KMS-11 (cell line): ENCODE measurements around the gene FKBP11.

ENCODE experiments used
- H2AFZ ChIP-seq: fragments of 200-600 bp; sonication (generic); 2 replicates; pipeline ENCODE4 v1.6.1; 2016; ENCODE audit warnings: antibody characterized with exemption, mixed run types, low read depth
- H3K27ac ChIP-seq: fragments of 200-600 bp; sonication (generic); 2 replicates; pipeline ENCODE4 v1.6.1; 2016; ENCODE audit warnings: mild to moderate bottlenecking, mixed run types
- H3K27me3 ChIP-seq: fragments of 200-600 bp; sonication (generic); 2 replicates; pipeline ENCODE4 v1.6.1; 2017; ENCODE audit warnings: mild to moderate bottlenecking, low read depth, mixed run types, moderate library complexity; ENCODE audit not compliant: insufficient read depth
- H3K36me3 ChIP-seq: fragments of 200-600 bp; sonication (generic); 2 replicates; pipeline ENCODE4 v1.6.1; 2017; ENCODE audit warnings: mild to moderate bottlenecking, mixed run types; ENCODE audit not compliant: insufficient read depth
- H3K4me1 ChIP-seq: fragments of 200-600 bp; sonication (generic); 2 replicates; pipeline ENCODE4 v1.6.1; 2016; ENCODE audit warnings: mild to moderate bottlenecking, low read depth, mixed run types; ENCODE audit not compliant: poor library complexity, severe bottlenecking
- H3K4me2 ChIP-seq: fragments of 200-600 bp; sonication (generic); 2 replicates; pipeline ENCODE4 v1.7.0; 2016; ENCODE audit warnings: mild to moderate bottlenecking, mixed run types
- H3K4me3 ChIP-seq: fragments of 200-600 bp; sonication (generic); IDR thresholded peaks from 2 replicates; pipeline ENCODE4 v1.6.1; 2017; ENCODE audit warnings: low read depth, low read length, mixed read lengths; ENCODE audit not compliant: insufficient read depth
- H3K79me2 ChIP-seq: fragments of 200-600 bp; sonication (generic); 2 replicates; pipeline ENCODE4 v1.6.1; 2016; ENCODE audit warnings: low read depth, mixed run types; ENCODE audit not compliant: insufficient read depth
- H3K9ac ChIP-seq: fragments of 200-600 bp; sonication (generic); 2 replicates; pipeline ENCODE4 v1.6.1; 2016; ENCODE audit warnings: mild to moderate bottlenecking, mixed run types
- H4K20me1 ChIP-seq: fragments of 200-600 bp; sonication (generic); 2 replicates; pipeline ENCODE4 v1.6.1; 2016; ENCODE audit warnings: mild to moderate bottlenecking, mixed run types; ENCODE audit not compliant: insufficient read depth
- TF ChIP-seq, protein P1 (sequence below): fragments of 200-600 bp; sonication (generic); conservative IDR thresholded peaks from 2 replicates; pipeline ENCODE4 v1.6.1; 2017; ENCODE audit warnings: low read depth, mild to moderate bottlenecking, antibody characterized with exemption, low read length, moderate library complexity, mixed read lengths

FKBP11 gene

GRCh38 chr12:48952691-48953090, 27.4 kb upstream of the FKBP11 start:
- TF ChIP-seq, protein P1, sequence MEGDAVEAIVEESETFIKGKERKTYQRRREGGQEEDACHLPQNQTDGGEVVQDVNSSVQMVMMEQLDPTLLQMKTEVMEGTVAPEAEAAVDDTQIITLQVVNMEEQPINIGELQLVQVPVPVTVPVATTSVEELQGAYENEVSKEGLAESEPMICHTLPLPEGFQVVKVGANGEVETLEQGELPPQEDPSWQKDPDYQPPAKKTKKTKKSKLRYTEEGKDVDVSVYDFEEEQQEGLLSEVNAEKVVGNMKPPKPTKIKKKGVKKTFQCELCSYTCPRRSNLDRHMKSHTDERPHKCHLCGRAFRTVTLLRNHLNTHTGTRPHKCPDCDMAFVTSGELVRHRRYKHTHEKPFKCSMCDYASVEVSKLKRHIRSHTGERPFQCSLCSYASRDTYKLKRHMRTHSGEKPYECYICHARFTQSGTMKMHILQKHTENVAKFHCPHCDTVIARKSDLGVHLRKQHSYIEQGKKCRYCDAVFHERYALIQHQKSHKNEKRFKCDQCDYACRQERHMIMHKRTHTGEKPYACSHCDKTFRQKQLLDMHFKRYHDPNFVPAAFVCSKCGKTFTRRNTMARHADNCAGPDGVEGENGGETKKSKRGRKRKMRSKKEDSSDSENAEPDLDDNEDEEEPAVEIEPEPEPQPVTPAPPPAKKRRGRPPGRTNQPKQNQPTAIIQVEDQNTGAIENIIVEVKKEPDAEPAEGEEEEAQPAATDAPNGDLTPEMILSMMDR, result no peak

DNA sequence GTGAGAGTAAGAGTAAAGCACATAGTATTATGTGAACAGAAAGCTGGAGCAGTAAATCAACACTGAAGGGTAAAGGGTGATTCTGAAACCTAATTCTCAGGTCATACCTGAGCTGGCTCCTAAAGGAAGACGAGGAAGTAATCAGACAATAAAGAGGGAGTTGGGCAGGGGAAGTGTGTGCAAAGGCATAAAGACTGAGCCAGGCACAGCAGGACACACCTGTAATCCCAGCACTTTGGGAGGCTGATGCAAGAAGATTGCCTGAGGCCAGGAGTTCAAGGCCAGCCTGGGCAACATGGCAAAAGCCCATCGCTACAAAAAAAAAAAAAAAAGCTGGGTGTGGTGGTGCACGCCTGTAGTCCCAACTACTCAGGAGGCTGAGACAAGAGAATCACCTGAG, 22.4 kb upstream of the FKBP11 start:
- Histone ChIP-seq H3K9ac (no peak overlapping the region), H3K79me2 (peaks cover 48% of the 10 kb centered on the region), H3K36me3 (no peaks in the 10 kb centered on the region), H4K20me1 (no peaks in the 10 kb centered on the region), H3K27ac (no peak overlapping the region), H3K4me1 (peaks cover 9% of the 10 kb centered on the region), H3K27me3 (no peaks in the 10 kb centered on the region), H2AFZ (no peak overlapping the region), H3K4me2 (no peak overlapping the region), H3K4me3 (no peak overlapping the region)
- TF ChIP-seq, protein P1, result no peak

More at GRCh38 chr12:48952691-48953090, 27.4 kb upstream of the FKBP11 start:
- H3K4me1 ChIP-seq, result peaks cover 44% of the 10 kb centered on the region
- no peak overlapping the region for H3K27ac ChIP-seq
- no peak overlapping the region for H2AFZ ChIP-seq
- no peaks in the 10 kb centered on the region for H3K36me3 ChIP-seq
- no peaks in the 10 kb centered on the region for H4K20me1 ChIP-seq
- peaks cover 80% of the 10 kb centered on the region for H3K79me2 ChIP-seq
- no peak overlapping the region for H3K9ac ChIP-seq
- H3K4me3 ChIP-seq, result no peak overlapping the region
- H3K4me2 ChIP-seq, result no peak overlapping the region
- no peaks in the 10 kb centered on the region for H3K27me3 ChIP-seq

DNA sequence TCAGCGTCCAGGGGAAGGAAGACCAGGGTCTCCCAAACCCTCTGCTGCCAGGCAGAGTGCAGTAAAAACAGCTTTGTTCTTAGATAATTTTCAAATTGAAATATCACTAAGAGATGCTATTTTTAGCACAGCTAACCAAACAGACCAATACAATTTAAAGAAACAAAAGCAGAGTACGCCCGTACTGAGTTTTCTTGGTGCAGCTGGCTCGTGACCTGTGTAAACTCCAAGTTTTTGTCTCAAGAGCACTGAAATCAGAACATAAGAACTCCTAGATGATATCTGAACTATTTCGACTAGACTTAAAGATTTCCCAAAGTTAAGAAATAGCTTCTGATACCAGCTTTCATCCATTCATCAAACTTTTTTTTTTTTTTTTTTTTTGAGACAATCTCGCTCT, 21.7 kb upstream of the FKBP11 start:
- Histone ChIP-seq H3K4me3 (no peak overlapping the region), H3K79me2 (peaks cover 40% of the 10 kb centered on the region), H2AFZ (no peak overlapping the region), H3K4me2 (no peak overlapping the region), H4K20me1 (no peaks in the 10 kb centered on the region), H3K27ac (no peak overlapping the region), H3K36me3 (no peaks in the 10 kb centered on the region), H3K4me1 (peaks cover 3% of the 10 kb centered on the region), H3K9ac (no peak overlapping the region), H3K27me3 (no peaks in the 10 kb centered on the region)
- TF ChIP-seq, protein P1, result no peak

DNA sequence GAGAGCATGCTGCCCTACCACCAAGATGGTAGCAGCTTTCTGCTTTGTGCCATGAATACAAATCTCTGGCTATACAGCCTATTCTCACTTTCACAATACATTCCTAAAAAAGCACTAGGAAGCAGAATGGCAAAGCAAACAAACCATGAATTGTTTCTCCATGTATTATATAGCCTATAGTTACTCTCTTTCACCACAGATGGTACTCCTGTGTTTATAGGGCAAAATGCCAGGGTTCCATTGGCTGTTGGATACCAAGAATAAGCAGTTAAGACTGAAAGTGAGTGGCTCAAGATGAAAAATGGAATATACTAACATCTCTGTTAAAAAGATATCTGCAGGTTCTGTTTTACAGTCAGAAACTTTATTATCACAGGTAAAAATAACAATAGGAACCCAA, 20.9 kb upstream of the FKBP11 start:
- Histone ChIP-seq H3K27ac (no peak overlapping the region), H3K79me2 (peaks cover 39% of the 10 kb centered on the region; the same call in 1 of the 2 replicates), H4K20me1 (no peaks in the 10 kb centered on the region), H3K27me3 (no peaks in the 10 kb centered on the region), H3K4me2 (no peak overlapping the region), H3K9ac (no peak overlapping the region), H3K4me3 (no peak overlapping the region), H2AFZ (no peak overlapping the region), H3K4me1 (peaks cover 3% of the 10 kb centered on the region), H3K36me3 (no peaks in the 10 kb centered on the region)
- TF ChIP-seq, protein P1, result no peak
